H1 (cell line): Measurements from ENCODE around the gene SPATA33. TPM values are rescaled to one million over a fixed set of nuclear protein-coding genes. Genes with fewer than 3 reads are reported as not detected.
A peak's percentile ranks its signal among the peaks of the same experiment; 100 is the strongest.

Experiments
- CTCF ChIA-PET: fragments of 300-600 bp; sonication (Branson Sonifier 250); formaldehyde crosslinking; loops from one replicate; lab custom pipeline; 2021; ENCODE audit not compliant: partially characterized antibody; lab: Charles Lee
- POLR2A ChIA-PET: fragments of 300-600 bp; sonication (Branson Sonifier 250); formaldehyde crosslinking; loops from one replicate; lab custom pipeline; 2021; ENCODE audit warnings: inconsistent platforms; ENCODE audit not compliant: partially characterized antibody; lab: Charles Lee
- DNase-seq, 2 experiments: peaks; one replicate each; pipeline versions ENCODE4 v3.0.0 to v3.0.0-alpha.2; 2010 to 2022; ENCODE audit warnings: low spot score in 2 of 2, low read depth in 1 of 2, mixed read lengths in 1 of 2
- FAIRE-seq: peaks from 2 replicates; lab custom pipeline; 2011; peaks lifted over from hg19 to GRCh38; lab: Jason Lieb, UNC
- H2AFZ ChIP-seq: 2 replicates; pipeline ENCODE4 v1.8.1; 2012; ENCODE audit warnings: low read length, inconsistent platforms
- H2AK5ac ChIP-seq: 2 replicates; pipeline ENCODE4 v1.6.1; 2013; ENCODE audit warnings: low read depth, low read length
- H2BK120ac ChIP-seq: replicated peaks from 2 replicates; pipeline ENCODE3; 2013; ENCODE audit warnings: low read depth, low read length, inconsistent platforms
- H2BK12ac ChIP-seq: 2 replicates; pipeline ENCODE4 v1.6.1; 2013; ENCODE audit warnings: low read depth, low read length
- H2BK15ac ChIP-seq: 2 replicates; pipeline ENCODE4 v1.6.1; 2013; ENCODE audit warnings: low read length
- H2BK20ac ChIP-seq: 2 replicates; pipeline ENCODE4 v1.6.1; 2013; ENCODE audit warnings: low read length
- H2BK5ac ChIP-seq: 2 replicates; pipeline ENCODE4 v1.6.1; 2013; ENCODE audit warnings: low read depth, low read length
- H3K14ac ChIP-seq: 2 replicates; pipeline ENCODE4 v1.6.1; 2013; ENCODE audit warnings: inconsistent platforms; ENCODE audit not compliant: insufficient read length
- H3K18ac ChIP-seq: 2 replicates; pipeline ENCODE4 v1.6.1; 2013; ENCODE audit warnings: low read length; ENCODE audit errors: extremely low read depth
- H3K23ac ChIP-seq: 2 replicates; pipeline ENCODE4 v1.6.1; 2013; ENCODE audit warnings: inconsistent platforms; ENCODE audit not compliant: insufficient read length
- H3K23me2 ChIP-seq: 2 replicates; pipeline ENCODE4 v1.6.1; 2013; ENCODE audit warnings: low read depth, low read length
- H3K27ac ChIP-seq: 2 replicates; pipeline ENCODE4 v1.6.1; 2011; ENCODE audit warnings: low read depth, low read length, inconsistent platforms
- H3K27me3 ChIP-seq, 4 experiments: replicated peaks in 1 of 4; 1 replicate in 1 of 4; 2 replicates in 3 of 4; pipeline versions ENCODE4 v1.6.1 to v1.8.1; 2011 to 2013; ENCODE audit warnings: low read length in 3 of 4, mild to moderate bottlenecking in 3 of 4, inconsistent platforms in 2 of 4, mixed read lengths in 2 of 4, moderate library complexity in 1 of 4; ENCODE audit not compliant: control insufficient read depth in 3 of 4, insufficient read depth in 3 of 4; ENCODE audit errors: extremely low read depth in 1 of 4
- H3K36me3 ChIP-seq, 4 experiments: 2 replicates each; pipeline versions ENCODE4 v1.6.1 to v1.8.1; 2011 to 2013; ENCODE audit warnings: mild to moderate bottlenecking in 4 of 4, low read length in 3 of 4, moderate library complexity in 2 of 4, control low read depth in 1 of 4, inconsistent platforms in 1 of 4; ENCODE audit not compliant: insufficient read depth in 4 of 4, control insufficient read depth in 2 of 4
- H3K4ac ChIP-seq: replicated peaks from 2 replicates; pipeline ENCODE3; 2013; ENCODE audit warnings: low read length, low read depth, mixed read lengths, inconsistent platforms; ENCODE audit not compliant: insufficient read length
- H3K4me1 ChIP-seq, 4 experiments: replicated peaks in 1 of 4; 1 replicate in 1 of 4; 2 replicates in 3 of 4; pipeline versions ENCODE4 v1.6.1 to v1.8.1; 2011 to 2013; ENCODE audit warnings: low read length in 3 of 4, inconsistent platforms in 2 of 4, mixed read lengths in 1 of 4; ENCODE audit not compliant: insufficient read depth in 4 of 4, control insufficient read depth in 3 of 4
- H3K4me2 ChIP-seq, 2 experiments: 2 replicates each; pipeline versions ENCODE4 v1.6.1 to v1.8.1; 2011 to 2013; ENCODE audit warnings: low read depth in 2 of 2, low read length in 2 of 2, control low read depth in 1 of 2, inconsistent platforms in 1 of 2, mild to moderate bottlenecking in 1 of 2; ENCODE audit not compliant: insufficient read depth in 1 of 2
- H3K4me3 ChIP-seq, 4 experiments: fragments of 200-600, 300-600 bp in 1 of 4; sonication (generic), shearing (Covaris generic), sonication (Bioruptor Twin) in 1 of 4; 2 replicates each; pipeline versions ENCODE4 v1.5.1 to v1.8.1; 2011 to 2016; ENCODE audit warnings: low read length in 4 of 4, low read depth in 3 of 4, control low read depth in 2 of 4, inconsistent platforms in 2 of 4, mild to moderate bottlenecking in 2 of 4, mixed read lengths in 1 of 4, moderate library complexity in 1 of 4; ENCODE audit not compliant: insufficient read depth in 2 of 4; ENCODE audit errors: extremely low read depth in 1 of 4
- H3K56ac ChIP-seq: replicated peaks from 2 replicates; pipeline ENCODE3; 2013; ENCODE audit warnings: low read depth, mild to moderate bottlenecking, mixed read lengths, low read length, inconsistent platforms; ENCODE audit not compliant: insufficient read length
- H3K79me1 ChIP-seq: 2 replicates; pipeline ENCODE4 v1.6.1; 2013; ENCODE audit warnings: low read depth, low read length, control low read depth
- H3K79me2 ChIP-seq, 2 experiments: 2 replicates each; pipeline versions ENCODE4 v1.6.1 to v1.8.1; 2012 to 2013; ENCODE audit warnings: low read length in 2 of 2, mild to moderate bottlenecking in 2 of 2, inconsistent platforms in 1 of 2; ENCODE audit not compliant: insufficient read depth in 2 of 2, control insufficient read depth in 1 of 2
- H3K9ac ChIP-seq, 4 experiments: replicated peaks in 1 of 4; 1 replicate in 1 of 4; 2 replicates in 3 of 4; pipeline versions ENCODE4 v1.6.1 to v1.8.1; 2011 to 2013; ENCODE audit warnings: low read depth in 3 of 4, low read length in 3 of 4, control low read depth in 2 of 4, mild to moderate bottlenecking in 2 of 4, moderate library complexity in 2 of 4, inconsistent platforms in 1 of 4; ENCODE audit errors: extremely low read depth in 1 of 4
- H3K9me3 ChIP-seq, 2 experiments: 2 replicates each; pipeline versions ENCODE4 v1.6.1 to v1.8.1; 2012 to 2013; ENCODE audit warnings: mild to moderate bottlenecking in 2 of 2, moderate library complexity in 2 of 2, control low read depth in 1 of 2, inconsistent platforms in 1 of 2, low read depth in 1 of 2, low read length in 1 of 2, mixed read lengths in 1 of 2; ENCODE audit not compliant: insufficient read depth in 2 of 2
- H4K20me1 ChIP-seq, 2 experiments: replicated peaks in 1 of 2; 2 replicates each; pipeline versions ENCODE3 to v1.8.1; 2011 to 2013; ENCODE audit warnings: inconsistent platforms in 2 of 2, low read length in 2 of 2, mild to moderate bottlenecking in 1 of 2; ENCODE audit not compliant: insufficient read depth in 2 of 2, control insufficient read depth in 1 of 2
- H4K5ac ChIP-seq: 2 replicates; pipeline ENCODE4 v1.6.1; 2013; ENCODE audit warnings: low read length, low read depth, mixed read lengths, inconsistent platforms; ENCODE audit not compliant: insufficient read length
- H4K8ac ChIP-seq: 2 replicates; pipeline ENCODE4 v1.8.0; 2013; ENCODE audit warnings: mild to moderate bottlenecking, moderate library complexity, low read length, inconsistent platforms; ENCODE audit not compliant: insufficient read depth; ENCODE audit errors: extremely low read depth
- H4K91ac ChIP-seq: replicated peaks from 2 replicates; pipeline ENCODE3; 2013; ENCODE audit warnings: low read length, mixed read lengths, inconsistent platforms; ENCODE audit not compliant: insufficient read length
- ASH2L ChIP-seq: fragments of 200-600, 300-600 bp; sonication (generic); IDR thresholded peaks from one replicate; pipeline ENCODE4 v1.7.1; 2017; ENCODE audit warnings: low read length
- CHD1 ChIP-seq: IDR thresholded peaks from 2 replicates; pipeline ENCODE4 v1.6.1; 2012; ENCODE audit warnings: low read depth, low read length, improper control_type of control experiment
- CREB1 ChIP-seq: IDR thresholded peaks from 2 replicates; pipeline ENCODE4 v1.6.1; 2012; ENCODE audit warnings: inconsistent platforms
- FOSL1 ChIP-seq: IDR thresholded peaks from 2 replicates; pipeline ENCODE4 v1.6.1; 2011; ENCODE audit warnings: mild to moderate bottlenecking, low read depth, low read length, moderate library complexity; ENCODE audit not compliant: insufficient read depth
- KDM4A ChIP-seq: IDR thresholded peaks from one replicate; pipeline ENCODE4 v1.7.1; 2012; ENCODE audit warnings: low read depth, mild to moderate bottlenecking, moderate library complexity, low read length, inconsistent platforms; ENCODE audit not compliant: severe bottlenecking
- NANOG ChIP-seq: IDR thresholded peaks from 2 replicates; pipeline ENCODE4 v1.6.1; 2011; ENCODE audit warnings: low read length, low read depth, mild to moderate bottlenecking, inconsistent platforms; ENCODE audit not compliant: insufficient read depth, poor library complexity, severe bottlenecking
- PHF8 ChIP-seq: fragments of 200-600 bp; sonication (generic); conservative IDR thresholded peaks from 2 replicates; pipeline ENCODE4 v1.7.1; 2012; ENCODE audit warnings: low read depth, mild to moderate bottlenecking, inconsistent platforms, low read length, moderate library complexity
- POU5F1 ChIP-seq: IDR thresholded peaks from 2 replicates; pipeline ENCODE4 v1.6.1; 2011; ENCODE audit warnings: low read depth, mild to moderate bottlenecking, low read length, moderate library complexity
- SIN3A ChIP-seq, 2 experiments: IDR thresholded peaks in 1 of 2; conservative IDR thresholded peaks in 1 of 2; 2 replicates each; pipeline ENCODE4 v1.6.1; 2011 to 2012; ENCODE audit warnings: low read length in 2 of 2, improper control_type of control experiment in 1 of 2, low read depth in 1 of 2, mild to moderate bottlenecking in 1 of 2
- TCF12 ChIP-seq: IDR thresholded peaks from 2 replicates; pipeline ENCODE4 v1.6.1; 2011; ENCODE audit warnings: low read depth, mild to moderate bottlenecking, low read length
- WGBS, 2 experiments: shearing (Covaris generic) in 1 of 2; methylation state at CpG; one replicate each; pipeline versions ENCODE4 v1.1.6 to v1.1.7; 2013 to 2015; ENCODE audit warnings: low lambda C conversion rate in 2 of 2, mixed read lengths in 2 of 2, inconsistent platforms in 1 of 2, low coverage in 1 of 2, missing lambda C conversion rate in 1 of 2; ENCODE audit not compliant: insufficient replicate concordance in 2 of 2, insufficient coverage in 1 of 2, insufficient read length in 1 of 2; ENCODE audit errors: extremely low coverage in 1 of 2, missing lambda C conversion rate in 1 of 2; 5-methylcytosine and 5-hydroxymethylcytosine counted together
- polyA plus RNA-seq, 7 experiments: library from polyadenylated mRNA; depleted of rRNA in 3 of 7; stranded (reverse) in 5 of 7; unstranded in 2 of 7; fragments of >200 nt in 5 of 7; fragments of 200-250 nt in 2 of 7; gene quantifications; 1 replicate in 5 of 7; 2 replicates in 1 of 7; 4 replicates in 1 of 7; pipeline versions ENCODE4 v1.2.1 to v1.2.3, GENCODE V29; 2011 to 2013; ENCODE audit warnings: missing spikeins in 2 of 7, mixed read lengths in 2 of 7
- total RNA-seq: library from RNA; stranded (reverse); fragmentation: NEBNext Ultra II Directional; extraction: Animal tissue kit (Norgen Biotek cat#: 25700); gene quantifications from 2 replicates; pipeline ENCODE4 v1.2.1, GENCODE V29; 2021

Gene SPATA33
- total and polyA plus RNA-seq, 2 of the 8 experiments (the other 6 are each of a cell fraction or from before 2014, with no cell fraction given): 5.4 to 16.9 TPM

DNA sequence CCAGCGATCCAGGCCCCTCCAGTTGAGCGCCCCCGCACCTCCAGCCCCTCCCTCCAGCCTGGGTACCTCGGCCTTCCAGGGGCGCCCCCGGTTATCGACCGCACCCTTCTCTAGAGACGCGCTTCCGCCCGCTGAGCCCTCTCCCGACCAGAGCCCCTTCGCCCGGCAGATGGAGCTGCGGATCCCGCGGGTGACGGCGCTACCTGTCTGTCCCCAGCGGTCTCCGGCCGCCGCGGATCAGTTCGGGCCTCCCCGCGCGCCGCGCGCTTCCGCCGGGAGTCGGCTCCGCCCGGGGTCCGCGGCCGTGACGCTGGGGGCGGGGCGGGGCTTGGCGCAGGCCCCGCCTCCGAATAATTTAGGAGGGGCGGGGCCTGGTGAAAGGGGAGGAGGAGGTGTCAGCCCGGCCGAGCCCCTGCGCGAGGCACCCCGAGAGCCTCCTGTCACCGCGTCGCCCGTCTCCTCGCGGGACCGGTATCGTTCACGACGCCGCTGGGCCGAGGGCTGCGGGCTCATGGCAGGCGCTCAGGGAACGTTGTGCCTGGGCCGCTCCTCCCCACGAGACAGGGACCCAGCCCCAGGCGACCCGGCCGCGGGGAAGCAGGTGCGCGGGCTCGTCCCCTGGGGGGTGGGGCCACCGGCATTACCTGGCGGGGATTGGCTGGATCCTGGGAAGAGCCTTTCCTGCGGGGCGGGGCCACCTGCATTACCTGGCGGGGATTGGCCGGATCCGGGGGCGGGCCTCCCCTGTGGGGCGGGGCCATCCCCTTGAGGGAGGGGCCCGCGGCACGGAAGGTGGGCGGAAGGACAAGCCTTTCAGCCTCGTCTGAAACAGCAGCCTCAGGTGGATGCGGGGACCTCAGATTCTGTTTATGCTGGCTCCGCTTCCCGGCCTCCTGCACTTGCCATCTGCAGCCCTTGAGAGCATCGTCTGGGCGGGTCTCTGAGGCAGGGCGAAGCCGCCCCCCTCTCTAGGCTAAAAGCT, 44.1 kb downstream of the SPATA33 start, which contains the start of gene SPATA2L:
Gene SPATA2L (minus strand): TSS at position 281 of the 982 bp plus-strand sequence. CDS start 473 bp downstream, outside the sequence.
- FAIRE-seq (no peak), DNase-seq (peak; percentile 86 to 99)
- Histone ChIP-seq H2BK120ac (no peak within 1 kb of the TSS), H3K23me2 (peaks cover 13% of the 10 kb centered on the region; the same call in 1 of the 2 replicates), H2AK5ac (no peak within 1 kb of the TSS), H2BK20ac (no peak within 1 kb of the TSS), H3K79me1 (no peaks in the 10 kb centered on the region), H3K4me2 (peak within 1 kb of the TSS; percentile 67 to 96), H3K27ac (peak within 1 kb of the TSS; percentile 13; the same call in 1 of the 2 replicates), H2AFZ (no peak within 1 kb of the TSS; the same call in 1 of the 2 replicates), H4K91ac (no peak within 1 kb of the TSS), H3K27me3 (peaks cover 0 to 9% (median 2%) of the 10 kb centered on the region in 4 experiments; a peak in 3 of 7 replicates), H3K9me3 (no peaks in the 10 kb centered on the region), H2BK5ac (peak within 1 kb of the TSS; percentile 60; the same call in 1 of the 2 replicates), H2BK15ac (peak within 1 kb of the TSS; percentile 88; the same call in 1 of the 2 replicates), H3K4me1 (peaks cover 0 to 16% (median 7%) of the 10 kb centered on the region in 4 experiments; a peak in 5 of 7 replicates), H4K5ac (peak within 1 kb of the TSS; percentile 12), H3K18ac (peak within 1 kb of the TSS; percentile 78), H3K14ac (no peak within 1 kb of the TSS), H3K23ac (no peak within 1 kb of the TSS), H4K8ac (peak within 1 kb of the TSS; percentile 71), H3K4ac (peak within 1 kb of the TSS; percentile 38), H3K9ac (peak within 1 kb of the TSS in 3 of 4 experiments; percentile 64 to 68 (median 65); a peak in 4 of 7 replicates), H3K36me3 (peaks cover 0 to 7% (median under 1%) of the 10 kb centered on the region in 4 experiments; a peak in 3 of 8 replicates), H3K79me2 (no peaks in the 10 kb centered on the region), H3K4me3 (peak within 1 kb of the TSS; percentile 49 to 78 (median 74)), H3K56ac (no peak within 1 kb of the TSS), H4K20me1 (peaks cover 0 to 18% of the 10 kb centered on the region in 2 experiments), H2BK12ac (no peak within 1 kb of the TSS; the same call in 1 of the 2 replicates)
- ChIA-PET CTCF (interaction anchor here (0.6 to 3.7 kb wide), 9 partner anchors 9 to 997 kb away, joined by 3 to 36 read pairs (median 13); no protein-coding TSS in a partner anchor), POLR2A (interaction anchor here (0.6 to 16.7 kb wide), 13 partner anchors 11 to 140 kb away, joined by 3 to 193 read pairs (median 5); partner anchors contain the start of genes CDK10, CHMP1A, CPNE7 and SPATA33)
- WGBS, 2 experiments: 2% methylated on average over 45 of the region's 97 CpGs; no CpG with 5 or more reads in 1 of the 2 experiments
- TF ChIP-seq NANOG: no peak
- TF ChIP-seq SIN3A (conservative IDR thresholded peaks at IDR 0.05 in 1 of 2, IDR thresholded peaks at IDR 0.05 in 1 of 2; ENCODE audit: low read depth in 1 of 2, low read length in 2 of 2): peak in 1 of 2 experiments; percentile 92; a peak in 2 of 4 replicates
- TF ChIP-seq TCF12: no peak
- peak; percentile 69 for TF ChIP-seq PHF8
- TF ChIP-seq CHD1: no peak
- TF ChIP-seq POU5F1: no peak
- TF ChIP-seq FOSL1: no peak
- TF ChIP-seq KDM4A: peak; percentile 56
- TF ChIP-seq CREB1: no peak
- no peak for TF ChIP-seq ASH2L
